GM21825 (cell line): ENCODE measurements around the gene SKI.
A peak's percentile ranks its signal among the peaks of the same experiment; 100 is the strongest.

Source experiments
- ATAC-seq: cut with Tn5 transposase; IDR thresholded peaks from one replicate; pipeline ENCODE4 v1.9.1; 2021; ENCODE audit warnings: mild to moderate bottlenecking, moderate library complexity; ENCODE audit not compliant: unreplicated experiment

SKI gene

DNA sequence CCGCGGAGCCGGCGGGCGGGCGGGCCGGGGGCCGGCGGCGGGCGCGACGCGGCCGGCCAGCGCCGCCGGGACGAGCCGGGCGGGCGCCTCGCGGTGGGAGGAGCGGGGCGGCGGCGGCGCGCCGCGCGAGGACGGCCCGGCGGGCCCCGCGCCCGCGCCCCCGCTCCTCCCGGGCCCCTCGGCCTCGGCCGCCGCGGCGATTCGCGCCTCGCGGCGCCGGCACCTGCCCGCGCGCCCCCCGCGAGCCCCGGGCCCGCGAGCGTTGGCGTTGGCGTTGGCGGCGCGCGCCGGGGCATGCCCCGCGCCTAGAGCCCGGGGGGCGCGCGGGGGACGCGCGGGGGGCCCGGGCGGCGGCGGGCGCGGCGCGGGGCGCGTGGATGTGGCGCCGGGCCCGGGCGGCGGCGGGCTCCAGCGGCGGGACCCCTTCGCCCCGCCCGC is at the start of gene SKI:
Gene SKI (plus strand): TSS at position 163 of the 438 bp plus-strand sequence. CDS start 448 bp downstream, outside the sequence.
- ATAC-seq, result no peak

DNA sequence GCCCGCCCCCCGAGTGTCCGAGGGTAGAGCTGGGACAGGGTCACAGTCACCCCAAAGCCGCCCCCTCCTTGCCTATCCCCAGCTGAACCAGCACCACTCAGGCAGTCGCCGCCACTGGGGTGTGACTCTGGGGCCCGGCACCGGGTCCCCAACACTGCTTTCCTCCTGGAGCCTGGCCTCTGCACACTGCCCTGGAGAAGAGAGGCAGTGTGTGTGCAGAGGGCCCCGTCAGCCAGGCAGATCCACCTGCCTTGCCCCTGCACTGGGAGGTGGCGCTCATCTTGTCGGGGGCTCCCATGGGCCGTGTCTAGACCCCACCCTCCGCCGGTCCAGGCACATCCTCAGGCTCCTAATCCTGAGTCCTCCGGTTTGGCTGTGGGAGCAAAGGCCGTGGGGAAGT is 49.2 kb upstream of the SKI start:
- ATAC-seq, result no peak

DNA sequence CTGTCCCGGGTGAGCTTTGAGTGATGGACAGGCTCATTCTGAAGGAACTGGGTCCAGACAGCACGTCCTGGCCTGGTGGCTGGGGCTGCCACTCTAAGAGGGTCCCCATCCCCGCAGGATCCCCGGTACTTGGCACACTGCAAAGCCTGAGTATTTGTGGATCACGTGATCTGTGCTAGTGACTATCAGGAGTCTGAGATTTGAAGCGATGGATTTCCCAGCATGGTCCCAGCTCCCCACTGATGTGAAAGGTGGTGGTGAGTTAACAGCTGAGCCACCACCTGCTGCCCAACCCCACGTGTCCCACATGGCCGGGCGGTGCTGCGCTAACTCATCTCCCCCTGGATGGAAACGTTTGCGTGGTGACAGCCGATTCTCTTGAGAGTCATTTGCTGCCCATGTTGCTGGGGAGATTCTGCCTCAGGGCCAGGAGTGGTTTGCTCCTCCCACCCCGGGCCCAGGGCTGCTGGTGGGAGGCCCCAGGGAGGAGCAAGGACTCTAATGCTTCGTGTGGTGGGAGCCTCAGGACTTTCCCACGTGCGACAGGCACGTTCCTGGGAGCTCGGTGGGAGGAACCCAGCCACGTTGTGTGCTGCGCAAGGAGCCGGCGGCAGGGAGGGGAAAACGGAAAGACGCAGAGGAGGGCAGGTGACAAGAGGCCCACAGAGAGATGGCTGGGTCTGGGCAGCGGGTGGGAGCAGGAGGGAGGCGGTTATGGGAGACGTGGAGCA is 48.7 kb upstream of the SKI start:
- ATAC-seq, result no peak

DNA sequence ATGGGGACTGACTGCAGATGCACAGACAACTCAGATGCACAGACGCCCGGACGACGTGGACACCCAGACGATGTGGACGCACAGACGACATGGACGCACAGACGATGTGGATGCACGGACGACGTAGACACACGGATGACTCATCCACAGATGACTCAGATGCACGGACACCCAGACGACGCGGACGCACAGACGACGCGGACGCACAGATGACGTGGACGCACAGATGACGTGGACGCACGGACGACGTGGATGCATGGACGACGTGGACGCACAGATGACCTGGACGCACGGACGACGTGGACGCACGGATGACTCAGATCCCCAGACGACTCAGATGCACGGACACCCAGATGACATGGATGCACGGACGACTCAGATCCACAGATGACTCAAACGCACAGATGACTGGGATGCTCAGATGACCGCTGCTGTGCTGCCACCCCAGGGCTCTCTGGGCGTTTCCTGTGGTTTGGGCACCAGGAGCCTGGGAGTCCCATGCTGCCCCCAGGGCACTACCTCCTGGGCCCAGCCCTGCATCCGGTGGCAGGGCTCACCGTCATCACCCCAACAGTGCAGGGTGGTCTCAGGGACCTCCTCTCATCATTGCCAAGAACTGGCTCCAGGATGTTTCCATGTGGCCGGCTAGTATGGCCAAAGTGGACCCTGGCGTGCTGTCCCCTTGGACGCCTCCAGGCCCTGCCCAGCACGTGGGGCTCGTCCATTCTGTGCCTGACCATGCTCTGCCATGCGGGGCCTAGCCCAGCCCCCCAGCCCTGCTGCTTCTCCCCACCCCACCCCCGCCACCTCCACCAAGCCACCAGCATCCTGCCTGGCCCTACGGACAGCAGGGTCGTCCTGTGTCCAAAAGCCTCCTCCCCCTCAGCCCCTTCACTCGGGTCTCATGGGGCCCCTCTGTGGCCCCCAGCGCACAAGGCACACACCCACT is 47.5 kb upstream of the SKI start:
- ATAC-seq, result no peak

DNA sequence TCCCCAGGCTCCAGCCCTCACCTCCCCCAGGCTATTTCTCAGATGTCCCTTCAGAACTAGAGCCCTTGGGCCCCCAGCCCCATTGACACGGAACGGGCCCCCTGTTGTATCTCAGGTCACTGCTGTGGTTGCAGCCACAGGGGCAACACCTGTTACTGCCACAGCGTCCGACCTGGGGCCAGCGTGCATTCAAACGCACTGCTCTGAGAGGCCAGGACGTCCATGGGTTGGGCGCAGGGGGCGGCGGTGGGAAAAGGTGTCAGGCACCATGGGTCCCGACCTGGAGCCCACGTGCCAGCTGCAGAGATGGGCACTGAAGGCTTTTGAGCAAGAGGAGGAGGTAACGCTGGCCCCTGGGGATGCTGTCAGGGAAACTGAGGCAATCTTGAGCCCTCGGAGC is 46.8 kb upstream of the SKI start:
- ATAC-seq, result no peak

DNA sequence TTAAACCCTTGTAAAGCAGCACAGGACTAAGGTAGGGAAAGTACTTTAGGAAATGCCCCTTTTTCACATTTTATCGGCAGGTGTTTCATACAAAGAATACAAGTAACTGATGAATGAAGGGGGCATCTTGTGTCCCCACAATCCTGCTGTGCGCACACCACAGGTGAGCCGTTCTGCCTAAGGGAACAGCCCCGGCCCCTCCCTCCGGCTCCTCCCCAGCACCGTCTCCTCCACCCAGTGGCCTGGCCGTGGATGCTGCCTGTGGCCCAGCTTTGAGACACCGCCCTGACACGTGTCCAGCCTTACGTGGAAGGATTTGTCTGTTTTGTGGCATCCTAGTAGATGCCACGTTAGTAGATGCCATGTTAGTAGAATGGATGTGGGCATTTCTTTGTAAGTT is 46.4 kb upstream of the SKI start:
- ATAC-seq, result no peak

DNA sequence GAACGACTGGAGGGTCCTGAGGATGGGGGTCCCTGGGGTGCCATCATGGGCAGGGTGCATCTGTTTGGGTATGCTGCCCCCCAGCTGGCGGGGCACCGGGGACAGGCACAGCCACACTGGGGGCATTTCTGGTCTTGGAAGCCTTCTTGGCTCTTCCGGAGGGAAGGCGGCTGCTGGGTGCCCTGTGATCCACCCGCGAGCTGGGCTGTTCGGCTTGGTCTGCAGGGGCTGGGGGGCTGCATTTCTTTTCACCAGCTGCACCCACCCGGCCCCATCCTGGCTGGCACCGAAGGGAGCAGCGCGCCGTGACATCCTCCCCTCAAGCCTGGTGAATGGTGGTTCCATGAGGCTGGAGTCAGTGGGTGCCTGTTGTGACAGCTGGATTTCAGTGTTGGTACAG is 45.7 kb upstream of the SKI start:
- no peak for ATAC-seq

DNA sequence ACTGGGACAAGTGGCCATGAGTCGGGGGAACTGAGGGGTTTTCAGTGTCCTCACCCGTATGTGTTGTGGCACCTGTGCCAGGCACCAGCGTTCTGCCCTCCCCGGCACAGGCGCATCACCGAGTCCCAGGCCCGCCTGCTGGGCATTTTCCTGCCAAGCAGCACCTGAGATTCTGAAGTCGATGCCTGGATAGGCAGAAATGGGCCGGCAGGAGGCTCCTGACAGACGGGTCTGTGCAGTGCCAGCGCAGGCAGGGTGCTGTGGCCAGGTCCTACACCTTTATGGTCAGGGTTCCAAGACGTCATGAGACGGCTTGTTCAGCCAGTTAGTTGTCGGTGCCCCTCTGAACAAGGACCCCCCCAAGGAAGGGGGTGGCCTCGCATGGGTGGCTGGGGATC is 44.2 kb upstream of the SKI start:
- no peak for ATAC-seq

DNA sequence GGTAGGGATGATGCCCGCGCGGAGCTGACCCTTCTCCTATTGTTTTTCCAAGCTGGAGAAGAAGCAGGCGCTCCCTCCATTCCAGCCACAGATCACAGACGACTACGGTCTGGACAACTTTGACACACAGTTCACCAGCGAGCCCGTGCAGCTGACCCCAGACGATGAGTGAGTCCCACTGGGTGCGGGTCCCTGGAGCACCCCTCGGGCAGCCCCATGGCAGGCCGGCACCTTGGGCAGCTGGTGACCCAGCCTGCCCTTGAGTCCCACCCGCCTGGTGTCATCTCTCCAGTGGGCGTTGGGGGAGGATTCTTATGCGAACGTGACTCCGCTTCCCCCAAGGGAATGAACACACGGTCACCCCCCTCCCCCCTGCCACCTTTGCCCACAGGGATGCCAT is 43.6 kb upstream of the SKI start:
- no peak for ATAC-seq

DNA sequence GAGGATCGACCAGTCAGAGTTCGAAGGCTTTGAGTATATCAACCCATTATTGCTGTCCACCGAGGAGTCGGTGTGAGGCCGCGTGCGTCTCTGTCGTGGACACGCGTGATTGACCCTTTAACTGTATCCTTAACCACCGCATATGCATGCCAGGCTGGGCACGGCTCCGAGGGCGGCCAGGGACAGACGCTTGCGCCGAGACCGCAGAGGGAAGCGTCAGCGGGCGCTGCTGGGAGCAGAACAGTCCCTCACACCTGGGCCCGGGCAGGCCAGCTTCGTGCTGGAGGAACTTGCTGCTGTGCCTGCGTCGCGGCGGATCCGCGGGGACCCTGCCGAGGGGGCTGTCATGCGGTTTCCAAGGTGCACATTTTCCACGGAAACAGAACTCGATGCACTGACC is 43.2 kb upstream of the SKI start:
- no peak for ATAC-seq

DNA sequence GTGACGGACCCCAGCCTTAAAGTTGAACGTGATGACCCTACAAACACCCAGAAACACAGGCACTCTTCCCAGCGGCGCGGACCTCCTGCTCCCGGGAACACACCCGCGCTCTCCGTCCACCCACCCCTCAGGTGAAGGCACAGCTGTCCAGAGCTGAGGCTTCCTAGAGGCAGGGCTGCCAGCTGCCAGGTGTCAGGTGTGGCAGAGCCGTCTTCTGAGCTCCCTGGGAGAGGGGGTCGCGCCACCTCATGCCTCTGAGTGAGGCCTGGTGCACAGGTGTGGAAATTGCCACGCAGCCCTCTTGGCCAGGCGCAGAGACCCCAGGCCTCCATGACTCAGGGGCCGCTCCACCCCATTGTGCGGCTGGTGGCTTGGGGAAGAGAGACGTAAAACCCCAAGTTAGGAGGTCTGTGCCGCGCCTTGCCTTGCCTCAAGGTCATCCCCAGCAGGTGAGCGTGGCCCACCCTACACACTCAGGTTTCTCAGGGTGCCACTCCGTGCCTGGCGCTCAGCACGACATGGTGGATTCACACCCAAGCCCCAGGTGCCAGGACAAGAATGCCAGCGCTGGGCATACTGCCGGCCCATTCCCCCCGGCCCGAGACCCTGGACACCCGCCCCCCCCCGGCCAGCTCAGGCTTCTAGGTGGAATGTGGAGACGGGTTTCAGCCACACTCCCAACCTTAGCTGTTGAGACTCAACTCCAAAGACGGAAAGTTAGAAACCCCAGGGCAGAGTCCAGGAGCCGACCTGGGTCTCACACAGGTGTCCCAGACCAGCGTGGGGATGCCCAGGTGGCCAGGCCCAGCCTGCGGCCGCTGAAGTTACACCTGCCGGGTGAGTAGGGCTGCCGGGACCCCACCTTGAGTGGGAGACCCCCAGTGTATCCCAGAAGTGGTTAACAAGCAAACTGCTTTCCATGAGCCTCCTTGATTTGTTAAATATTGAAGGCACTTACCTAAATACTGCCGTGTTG is 42.0 kb upstream of the SKI start:
- no peak for ATAC-seq

DNA sequence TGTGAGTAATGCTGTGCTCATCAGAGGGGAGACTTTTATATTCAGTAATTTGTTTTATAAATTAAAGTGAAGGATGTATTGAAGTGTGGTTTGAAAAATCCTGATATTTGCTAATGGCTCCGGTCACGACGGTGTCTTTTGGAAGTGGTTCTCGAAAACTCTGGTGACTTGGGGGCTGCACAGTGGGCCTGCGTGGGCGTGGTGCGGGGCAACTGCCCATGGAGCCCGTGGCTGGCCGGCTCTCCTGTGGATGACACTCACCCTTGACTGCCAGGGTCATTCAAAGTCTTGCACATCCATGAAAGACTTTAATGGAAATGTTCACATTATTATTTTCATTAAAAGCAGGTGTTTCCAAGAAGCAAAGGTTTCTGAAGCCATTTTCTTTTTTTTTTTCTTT is 41.2 kb upstream of the SKI start:
- ATAC-seq, result no peak

DNA sequence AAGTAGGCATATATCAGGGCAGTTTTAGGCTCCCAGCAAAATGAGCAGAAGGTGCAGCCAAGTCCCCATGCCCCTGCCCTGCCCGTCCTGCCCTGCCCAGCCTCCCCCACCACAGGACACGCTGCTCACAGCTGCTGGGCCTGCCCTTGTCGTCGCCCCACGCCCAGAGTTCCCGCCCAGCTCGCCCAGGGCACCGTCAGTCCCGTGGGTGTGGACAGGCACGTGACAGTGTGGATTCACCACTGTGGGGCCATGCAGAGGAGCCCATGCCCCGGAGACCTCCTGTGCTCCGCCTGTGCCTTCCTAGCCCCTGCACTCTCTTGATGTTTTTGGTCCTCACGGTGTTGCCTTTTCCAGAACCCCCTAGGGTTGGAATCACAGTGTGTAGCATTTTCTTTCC is 40.5 kb upstream of the SKI start:
- ATAC-seq, result no peak

DNA sequence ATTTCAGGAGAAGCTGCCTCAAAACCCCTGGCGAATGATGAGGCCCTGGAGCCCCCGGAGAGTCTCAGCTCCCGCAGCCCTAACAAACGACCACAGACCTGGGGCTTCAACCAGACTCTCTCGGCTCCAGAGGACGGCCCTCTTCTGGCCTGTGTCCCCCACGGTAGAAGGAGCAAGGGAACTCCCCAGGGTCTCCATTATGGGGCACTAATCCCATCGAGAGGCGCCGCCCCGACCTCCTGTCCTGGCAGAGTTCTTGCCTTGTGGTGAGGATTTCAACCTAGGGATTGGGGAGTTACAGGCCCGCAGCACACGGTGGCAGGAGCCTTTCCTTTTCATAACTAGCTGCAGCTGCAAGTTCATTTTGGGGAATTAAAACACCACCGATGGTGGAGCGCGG is 39.8 kb upstream of the SKI start:
- ATAC-seq, result no peak

DNA sequence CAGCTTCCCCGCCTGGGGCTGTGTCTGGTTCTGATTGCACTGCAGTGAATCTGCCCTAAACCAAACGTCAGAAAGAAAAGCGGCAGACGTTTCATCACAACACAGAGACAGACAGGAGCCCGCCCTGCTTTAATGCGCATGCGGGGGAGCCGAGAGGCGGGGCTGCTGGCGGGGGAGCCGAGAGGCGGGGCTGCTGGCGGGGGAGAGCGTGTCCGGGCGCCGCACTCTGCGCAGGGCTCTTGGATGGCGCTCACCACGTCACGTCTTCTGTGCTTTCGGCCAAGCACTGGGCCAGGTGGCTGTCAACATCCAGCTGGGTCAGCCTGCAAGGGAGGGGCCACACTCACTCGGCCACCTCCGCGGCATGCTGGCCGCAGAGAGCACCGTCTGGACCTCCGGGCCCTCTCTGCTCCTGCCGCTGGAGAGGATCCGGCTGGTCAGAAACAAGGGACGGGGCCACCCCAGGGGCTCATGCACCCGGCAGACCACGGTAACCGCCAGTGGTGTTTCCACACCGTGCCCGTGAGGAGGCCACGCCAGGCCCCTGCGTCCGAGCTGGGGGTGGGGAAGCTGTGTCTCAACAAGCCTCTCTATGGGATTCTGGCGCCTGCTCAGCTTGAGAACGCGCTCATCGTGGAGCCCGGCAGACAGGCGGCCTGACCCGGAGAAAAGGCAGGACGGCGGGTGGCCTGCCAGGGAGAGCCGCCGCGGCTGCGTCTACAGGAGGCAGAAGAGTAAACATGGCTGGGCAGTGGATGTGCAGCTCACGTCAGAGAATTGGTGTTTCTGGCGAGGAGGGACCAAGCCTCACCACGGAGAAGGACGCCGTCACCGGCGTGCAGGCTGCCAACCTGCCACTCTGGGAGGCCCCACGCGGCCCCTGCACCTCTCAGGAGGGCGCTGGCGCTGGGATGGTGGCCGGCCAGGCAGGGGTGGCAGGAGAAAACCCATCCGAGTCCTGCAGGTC is 38.4 kb upstream of the SKI start:
- ATAC-seq, result peak; percentile 44

DNA sequence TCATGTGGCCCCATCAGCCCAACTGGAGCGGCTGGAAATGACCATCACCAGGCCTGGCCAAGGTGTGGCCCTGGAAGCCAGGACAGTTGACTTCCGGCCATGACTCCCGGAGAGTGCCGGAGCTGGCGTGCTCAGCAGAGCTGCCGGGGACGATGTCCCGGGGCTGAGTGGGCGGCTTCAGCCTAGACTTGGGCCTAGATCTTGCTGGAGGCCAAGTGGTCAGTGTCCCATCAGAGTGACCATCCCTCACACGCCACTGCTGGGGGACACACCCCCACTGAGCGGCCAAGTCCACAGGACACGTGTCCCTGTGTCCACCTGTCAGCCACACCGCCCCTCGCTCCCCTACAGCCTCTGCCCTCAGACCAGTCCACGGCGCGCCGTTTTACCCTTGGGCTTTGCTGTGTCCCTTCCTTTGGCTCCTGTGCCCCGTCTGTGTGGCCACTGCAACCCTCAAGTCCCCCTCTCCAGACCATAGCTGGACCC is 37.6 kb upstream of the SKI start:
- no peak for ATAC-seq

DNA sequence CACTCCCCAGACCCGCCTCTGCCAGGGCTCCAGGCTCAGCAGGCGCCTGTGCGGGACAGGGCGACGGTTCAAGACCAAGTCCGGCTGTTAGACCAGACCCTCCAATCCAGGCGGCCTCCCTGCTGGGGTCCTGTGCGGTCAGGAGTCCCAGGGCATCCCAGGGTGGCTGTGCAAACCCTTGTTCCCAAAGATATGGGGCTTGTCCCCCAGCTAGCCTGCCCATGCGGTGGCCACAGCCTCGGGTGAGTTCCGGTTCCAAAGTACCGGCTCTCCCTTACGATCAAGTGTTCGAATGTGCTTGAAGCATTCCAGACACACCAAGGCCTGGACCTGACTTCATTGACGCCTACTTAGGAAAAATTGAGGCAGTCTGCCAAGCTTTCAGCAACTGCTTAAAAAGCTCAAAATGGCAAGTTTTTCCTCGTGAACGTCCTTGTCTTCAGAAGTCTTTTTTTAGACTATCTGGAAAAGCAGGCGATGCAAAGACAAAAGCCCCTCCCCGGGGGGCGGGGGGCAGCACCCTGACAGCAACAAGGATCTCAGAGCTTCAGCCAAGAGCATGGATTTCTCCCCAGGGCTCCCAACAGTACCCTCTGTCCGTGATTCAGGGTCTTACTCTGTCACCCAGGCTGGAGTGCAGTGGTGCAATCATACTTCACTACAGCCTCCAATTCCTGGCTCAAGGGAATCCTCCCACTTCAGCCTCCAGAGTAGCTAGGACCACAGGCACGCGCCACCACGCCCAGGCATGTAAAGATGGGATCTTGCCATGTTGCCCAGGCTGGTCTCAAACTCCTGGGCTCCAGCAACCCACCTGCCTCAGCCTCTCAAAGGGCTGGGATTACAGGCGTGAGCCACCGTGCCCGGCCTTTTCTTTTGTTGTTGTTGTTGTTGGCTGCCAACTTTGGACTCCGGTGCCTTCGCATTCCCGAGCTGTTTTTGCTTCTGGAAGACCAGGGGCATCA is 35.8 kb upstream of the SKI start:
- ATAC-seq, result no peak

DNA sequence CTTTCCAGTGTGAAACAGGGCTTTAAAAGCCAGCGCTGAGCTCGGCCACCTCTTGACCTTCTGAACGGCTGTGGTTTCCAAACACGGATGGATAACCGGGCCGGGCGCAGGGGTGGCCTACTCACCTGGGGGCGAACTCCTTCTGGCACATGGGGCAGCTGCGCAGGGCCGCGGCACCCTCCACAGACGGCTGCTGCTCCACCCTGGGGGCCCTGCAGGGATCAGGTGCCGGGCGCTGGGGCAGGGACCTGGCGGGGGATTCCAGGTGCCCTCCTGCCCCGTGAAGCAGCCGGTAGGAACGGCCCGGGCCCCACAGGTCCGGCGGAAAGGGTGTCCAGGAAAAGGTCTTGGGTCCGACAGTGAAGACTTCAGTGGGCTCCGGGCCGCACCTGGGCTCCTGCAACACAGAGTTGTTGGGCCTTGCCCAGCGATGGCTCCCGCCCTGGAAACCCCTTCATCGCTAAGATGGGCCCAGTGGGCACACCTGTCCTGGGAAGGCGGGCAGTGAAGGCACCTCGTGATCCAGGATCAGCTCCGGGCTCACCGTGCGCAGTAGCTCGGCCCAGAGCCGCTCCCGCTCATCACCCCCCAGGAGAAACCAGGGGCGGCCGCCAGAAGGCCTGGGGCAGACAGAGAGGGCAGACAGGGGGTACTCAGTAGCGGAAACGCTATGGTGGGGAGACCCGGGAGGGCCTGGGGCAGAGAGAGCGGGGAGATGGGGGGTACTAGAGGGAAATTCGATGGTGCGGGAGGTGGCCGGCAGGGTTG is 34.4 kb upstream of the SKI start:
- no peak for ATAC-seq
